ENCODE measurements around the gene MIAT. TPM values are rescaled to one million over a fixed set of nuclear protein-coding genes. Genes with fewer than 3 reads are reported as not detected.

MIAT gene
- total and polyA plus RNA-seq, 2 of the 13 experiments (the other 11 are each of a cell fraction or from before 2014, with no cell fraction given): 0.04 TPM; not detected in 1

- TF ChIP-seq TFDP2 (CRISPR knock-in tag; IDR thresholded peaks at IDR 0.05) (no peak), ARNT (IDR thresholded peaks at IDR 0.05) (no peak), ZNF460 (CRISPR knock-in tag; IDR thresholded peaks at IDR 0.05; ENCODE audit: borderline replicate concordance) (no peak), STAT6 (CRISPR knock-in tag; IDR thresholded peaks at IDR 0.05; ENCODE audit: borderline replicate concordance) (no peak), CAMTA2 (CRISPR knock-in tag; IDR thresholded peaks at IDR 0.05; ENCODE audit: borderline replicate concordance) (no peak), NCOR1 (IDR thresholded peaks at IDR 0.05; ENCODE audit: borderline replicate concordance, low read length) (no peak)
Observed at GRCh38 chr22:26623984-26624383, 33.4 kb upstream of the MIAT start (continued).

DNA sequence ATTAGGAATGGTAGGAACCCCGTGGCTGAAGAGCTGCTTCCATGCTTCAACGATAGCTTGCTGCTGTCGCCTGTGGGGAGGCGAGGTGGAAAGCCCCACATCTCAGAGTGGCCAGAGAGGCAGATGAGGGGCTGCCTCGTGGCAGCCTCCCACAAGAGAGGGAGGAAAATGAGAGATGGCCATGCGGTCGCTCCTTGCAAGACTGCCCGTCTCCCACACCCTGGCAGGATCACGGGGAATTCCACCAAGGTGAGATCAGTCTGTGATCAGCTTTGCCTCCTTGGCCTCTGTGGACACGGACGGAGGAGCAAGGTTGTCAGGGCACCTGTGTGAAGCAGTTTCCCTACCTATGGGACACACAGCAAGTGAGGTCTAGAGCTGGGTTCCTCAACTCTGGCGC lies 32.6 kb upstream of the MIAT start:
- FAIRE-seq: no peak
- no peak for ATAC-seq
- Histone ChIP-seq H4K20me1 (ENCODE audit: insufficient read depth, low read length) (no peaks in the 10 kb centered on the region), H3K4me3 (replicated peaks in 1 of 3; ENCODE audit: insufficient read depth in 1 of 3, low read depth in 2 of 3, low read length in 3 of 3) (no peak overlapping the region), H3K9ac (ENCODE audit: insufficient read depth, low read depth, low read length) (no peak overlapping the region), H3K27me3 (ENCODE audit: control insufficient read depth in 1 of 2, insufficient read depth in 2 of 2, low read length in 2 of 2) (peaks cover 0 to 19% of the 10 kb centered on the region in 2 experiments; a peak in 3 of 5 replicates), H3K27ac (ENCODE audit: extremely low read length, insufficient read depth, low read length) (no peak overlapping the region), H3K4me2 (ENCODE audit: low read depth, low read length) (no peak overlapping the region), H3K9me3 (ENCODE audit: low read length) (no peaks in the 10 kb centered on the region), H2AFZ (ENCODE audit: low read length) (no peak overlapping the region), H3K4me1 (ENCODE audit: insufficient read depth, low read length) (no peaks in the 10 kb centered on the region), H3K36me3 (replicated peaks in 1 of 2; ENCODE audit: control insufficient read depth in 1 of 2, insufficient read depth in 2 of 2, low read length in 2 of 2) (no peaks in the 10 kb centered on the region), H3K79me2 (ENCODE audit: insufficient read depth, low read length) (no peaks in the 10 kb centered on the region)
- intact Hi-C loops (cut with micrococcal nuclease; ENCODE audit: unreplicated experiment): no loop called here
- BruUV-seq (replicated peaks): no TSS peak
- 61% methylated on average over 6 of the region's 12 CpGs for WGBS (ENCODE audit: low lambda C conversion rate)
- ChIA-PET CTCF (ENCODE audit: low intra/inter-chr PET ratio, low total read pairs) (no interaction called here), POLR2A (no interaction called here)
- no peak for DNase-seq (ENCODE audit: low spot score)
- in situ Hi-C loops (cut with HindIII; ENCODE audit: extremely low pct_ligation_motif_present, low pct_unique_long_range_greater_than_20kb): no loop called here
- TF ChIP-seq ZNF766 (CRISPR knock-in tag; IDR thresholded peaks at IDR 0.05; ENCODE audit: borderline replicate concordance) (no peak), ZFYVE20 (CRISPR knock-in tag; IDR thresholded peaks at IDR 0.05; ENCODE audit: borderline replicate concordance, low read depth) (no peak), MED8 (CRISPR knock-in tag; IDR thresholded peaks at IDR 0.05; ENCODE audit: insufficient replicate concordance) (no peak), SYNCRIP (IDR thresholded peaks at IDR 0.05; ENCODE audit: insufficient read depth, low read depth, low read length) (no peak), JUN (CRISPR knock-in tag; IDR thresholded peaks at IDR 0.05) (no peak), ARNTL (CRISPR knock-in tag; IDR thresholded peaks at IDR 0.05) (no peak), REL (CRISPR knock-in tag; conservative IDR thresholded peaks at IDR 0.05) (no peak), MEF2D (CRISPR knock-in tag; IDR thresholded peaks at IDR 0.05) (no peak), AKAP8 (CRISPR knock-in tag; IDR thresholded peaks at IDR 0.05) (no peak), ZNF570 (CRISPR knock-in tag; IDR thresholded peaks at IDR 0.05; ENCODE audit: borderline replicate concordance) (no peak), ZKSCAN1 (IDR thresholded peaks at IDR 0.05; ENCODE audit: low read length) (no peak)
- TF ChIP-seq, protein P1, sequence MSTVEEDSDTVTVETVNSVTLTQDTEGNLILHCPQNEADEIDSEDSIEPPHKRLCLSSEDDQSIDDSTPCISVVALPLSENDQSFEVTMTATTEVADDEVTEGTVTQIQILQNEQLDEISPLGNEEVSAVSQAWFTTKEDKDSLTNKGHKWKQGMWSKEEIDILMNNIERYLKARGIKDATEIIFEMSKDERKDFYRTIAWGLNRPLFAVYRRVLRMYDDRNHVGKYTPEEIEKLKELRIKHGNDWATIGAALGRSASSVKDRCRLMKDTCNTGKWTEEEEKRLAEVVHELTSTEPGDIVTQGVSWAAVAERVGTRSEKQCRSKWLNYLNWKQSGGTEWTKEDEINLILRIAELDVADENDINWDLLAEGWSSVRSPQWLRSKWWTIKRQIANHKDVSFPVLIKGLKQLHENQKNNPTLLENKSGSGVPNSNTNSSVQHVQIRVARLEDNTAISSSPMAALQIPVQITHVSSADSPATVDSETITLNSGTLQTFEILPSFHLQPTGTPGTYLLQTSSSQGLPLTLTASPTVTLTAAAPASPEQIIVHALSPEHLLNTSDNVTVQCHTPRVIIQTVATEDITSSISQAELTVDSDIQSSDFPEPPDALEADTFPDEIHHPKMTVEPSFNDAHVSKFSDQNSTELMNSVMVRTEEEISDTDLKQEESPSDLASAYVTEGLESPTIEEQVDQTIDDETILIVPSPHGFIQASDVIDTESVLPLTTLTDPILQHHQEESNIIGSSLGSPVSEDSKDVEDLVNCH (CRISPR knock-in tag; IDR thresholded peaks at IDR 0.05): no peak
